ENCODE results near the gene MPZL3. TPM values are rescaled to one million over a fixed set of nuclear protein-coding genes. Genes with fewer than 3 reads are reported as not detected.

MPZL3 gene
- total RNA-seq, 4 donors from 2014 or later: 6.9 to 15.3 (median 12.3) TPM

DNA sequence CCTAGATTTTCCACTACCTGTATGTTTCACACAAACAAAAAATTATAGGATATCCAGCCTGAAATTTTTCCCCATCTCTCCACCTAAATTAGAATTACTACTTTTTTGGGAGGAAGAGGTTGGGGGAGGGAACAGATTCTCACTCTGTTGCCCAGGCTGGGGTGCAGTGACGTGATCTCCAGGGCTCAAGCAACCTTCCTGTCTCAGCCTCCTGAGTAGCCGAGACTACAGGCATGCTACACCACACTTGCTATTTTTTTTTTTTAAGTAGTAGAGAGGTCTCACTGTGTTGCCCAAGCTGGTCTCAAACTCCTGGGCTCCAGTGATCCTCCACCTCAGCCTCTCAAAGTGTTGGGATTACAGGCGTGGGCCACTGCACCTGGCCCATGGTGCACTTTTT, 36.9 kb downstream of the MPZL3 start:
- no peaks in the 10 kb centered on the region for H3K36me3 ChIP-seq
- no peak overlapping the region for H3K4me3 ChIP-seq (replicated peaks in 1 of 3)
- 76 to 79% methylated on average over 3 of the region's 3 CpGs for WGBS, 2 donors
- H3K9me3 ChIP-seq: no peaks in the 10 kb centered on the region
- DNase-seq: no peak
- H3K27ac ChIP-seq: no peak overlapping the region
- intact Hi-C loops (cut with DNase I): no loop called here
- no peak for TF ChIP-seq POLR2A (IDR thresholded peaks at IDR 0.05)
- TF ChIP-seq, protein P1, sequence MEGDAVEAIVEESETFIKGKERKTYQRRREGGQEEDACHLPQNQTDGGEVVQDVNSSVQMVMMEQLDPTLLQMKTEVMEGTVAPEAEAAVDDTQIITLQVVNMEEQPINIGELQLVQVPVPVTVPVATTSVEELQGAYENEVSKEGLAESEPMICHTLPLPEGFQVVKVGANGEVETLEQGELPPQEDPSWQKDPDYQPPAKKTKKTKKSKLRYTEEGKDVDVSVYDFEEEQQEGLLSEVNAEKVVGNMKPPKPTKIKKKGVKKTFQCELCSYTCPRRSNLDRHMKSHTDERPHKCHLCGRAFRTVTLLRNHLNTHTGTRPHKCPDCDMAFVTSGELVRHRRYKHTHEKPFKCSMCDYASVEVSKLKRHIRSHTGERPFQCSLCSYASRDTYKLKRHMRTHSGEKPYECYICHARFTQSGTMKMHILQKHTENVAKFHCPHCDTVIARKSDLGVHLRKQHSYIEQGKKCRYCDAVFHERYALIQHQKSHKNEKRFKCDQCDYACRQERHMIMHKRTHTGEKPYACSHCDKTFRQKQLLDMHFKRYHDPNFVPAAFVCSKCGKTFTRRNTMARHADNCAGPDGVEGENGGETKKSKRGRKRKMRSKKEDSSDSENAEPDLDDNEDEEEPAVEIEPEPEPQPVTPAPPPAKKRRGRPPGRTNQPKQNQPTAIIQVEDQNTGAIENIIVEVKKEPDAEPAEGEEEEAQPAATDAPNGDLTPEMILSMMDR (IDR thresholded peaks at IDR 0.05): no peak
- peaks cover 0 to 14% of the 10 kb centered on the region in 2 donors for H3K4me1 ChIP-seq
- no peaks in the 10 kb centered on the region for H3K27me3 ChIP-seq

DNA sequence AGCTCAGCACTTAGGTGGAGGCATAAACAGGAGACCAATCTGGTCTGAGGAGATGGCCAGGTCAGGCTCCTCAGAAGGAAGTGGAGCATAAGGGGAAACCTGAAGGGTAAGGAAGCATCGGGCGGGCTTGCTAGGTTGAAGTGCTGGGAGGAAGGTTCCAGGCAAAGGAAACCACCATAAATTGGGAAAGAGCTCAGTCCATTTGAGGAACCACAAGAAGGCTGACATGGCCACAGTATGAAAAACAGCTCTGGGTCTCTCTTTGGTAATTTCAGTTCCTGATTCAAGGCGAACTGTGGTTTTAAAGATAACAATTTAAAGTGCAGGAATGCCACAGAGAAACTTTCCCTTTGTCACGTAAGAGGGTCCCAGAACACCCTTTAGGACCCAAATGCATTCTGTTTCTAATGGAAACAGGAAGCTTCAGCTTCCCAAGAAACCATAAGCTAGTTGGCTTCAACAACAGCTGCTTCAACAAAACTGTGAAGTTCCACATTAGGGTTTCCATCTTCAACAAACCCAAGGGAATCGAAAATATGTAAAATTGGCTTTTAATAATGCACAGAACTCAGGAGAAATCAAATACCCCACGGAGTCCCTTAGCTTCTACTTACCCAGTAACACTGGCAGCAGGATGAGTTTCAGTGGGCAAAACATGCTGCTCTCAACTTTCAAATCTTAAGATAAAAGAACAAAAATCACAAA, 37.8 kb downstream of the MPZL3 start:
- no peaks in the 10 kb centered on the region for H3K27me3 ChIP-seq
- H3K4me3 ChIP-seq (replicated peaks in 1 of 3): no peak overlapping the region
- TF ChIP-seq POLR2A (IDR thresholded peaks at IDR 0.05): no peak
- TF ChIP-seq, protein P1 (IDR thresholded peaks at IDR 0.05): no peak
- 62 to 79% methylated on average over 6 of the region's 6 CpGs for WGBS, 2 donors
- intact Hi-C loops (cut with DNase I): no loop called here
- no peak overlapping the region for H3K27ac ChIP-seq
- H3K4me1 ChIP-seq: peaks cover 0 to 14% of the 10 kb centered on the region in 2 donors
- no peaks in the 10 kb centered on the region for H3K36me3 ChIP-seq
- no peaks in the 10 kb centered on the region for H3K9me3 ChIP-seq
- DNase-seq: no peak

DNA sequence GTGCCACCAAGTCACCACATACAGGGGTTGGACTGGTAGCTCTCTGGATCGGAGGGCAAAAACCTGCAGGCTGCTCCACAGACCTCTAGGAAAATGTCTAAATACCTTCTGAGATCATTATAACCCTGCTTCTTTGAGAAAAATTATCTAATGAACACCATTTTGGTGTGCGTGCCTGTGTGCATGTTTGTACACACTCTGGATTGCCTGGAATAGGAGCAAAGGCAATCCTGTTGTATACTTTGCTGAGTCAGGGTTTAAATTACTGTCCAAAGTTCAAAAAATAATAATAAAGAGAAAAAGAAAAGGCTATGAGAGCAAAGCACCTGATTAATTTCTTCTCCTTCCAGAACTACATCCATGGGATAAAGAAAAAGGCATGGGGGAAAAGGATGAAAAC, 38.4 kb downstream of the MPZL3 start:
- TF ChIP-seq POLR2A (IDR thresholded peaks at IDR 0.05): no peak
- TF ChIP-seq, protein P1 (IDR thresholded peaks at IDR 0.05): no peak
- no peak for DNase-seq
- Histone ChIP-seq H3K9me3 (no peaks in the 10 kb centered on the region), H3K36me3 (no peaks in the 10 kb centered on the region), H3K27ac (no peak overlapping the region), H3K4me1 (peaks cover 0 to 14% of the 10 kb centered on the region in 2 donors), H3K4me3 (replicated peaks in 1 of 3) (no peak overlapping the region), H3K27me3 (no peaks in the 10 kb centered on the region)
- 87 to 92% methylated on average over 2 of the region's 2 CpGs for WGBS, 2 donors
- intact Hi-C loops (cut with DNase I): no loop called here

DNA sequence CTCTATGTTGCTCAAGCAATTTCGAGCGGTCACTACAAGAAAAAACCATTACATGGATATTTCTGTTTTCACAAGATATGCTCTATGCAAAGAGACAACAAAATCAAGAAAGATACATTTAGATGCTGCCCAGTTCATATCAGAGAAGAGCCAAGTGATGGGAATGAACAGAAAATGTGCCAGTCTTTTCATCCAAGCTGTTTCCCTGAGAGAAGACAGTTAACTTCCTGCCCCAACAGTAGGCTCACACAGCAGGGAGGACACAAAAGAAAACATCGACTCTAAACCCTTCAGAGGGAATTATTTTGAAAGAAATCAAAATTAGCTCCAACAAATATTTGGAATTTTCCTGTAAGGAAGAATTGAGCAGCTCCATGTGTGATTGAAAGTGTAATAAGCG, 39.0 kb downstream of the MPZL3 start:
- H3K4me3 ChIP-seq (replicated peaks in 1 of 3): no peak overlapping the region
- H3K9me3 ChIP-seq: no peaks in the 10 kb centered on the region
- H3K36me3 ChIP-seq: no peaks in the 10 kb centered on the region
- TF ChIP-seq, protein P1 (IDR thresholded peaks at IDR 0.05): no peak
- no peak for TF ChIP-seq POLR2A (IDR thresholded peaks at IDR 0.05)
- DNase-seq: no peak
- H3K4me1 ChIP-seq: peaks cover 0 to 14% of the 10 kb centered on the region in 2 donors
- H3K27ac ChIP-seq: no peak overlapping the region
- intact Hi-C loops (cut with DNase I): no loop called here
- H3K27me3 ChIP-seq: no peaks in the 10 kb centered on the region
- 79 to 81% methylated on average over 4 of the region's 4 CpGs for WGBS, 2 donors

DNA sequence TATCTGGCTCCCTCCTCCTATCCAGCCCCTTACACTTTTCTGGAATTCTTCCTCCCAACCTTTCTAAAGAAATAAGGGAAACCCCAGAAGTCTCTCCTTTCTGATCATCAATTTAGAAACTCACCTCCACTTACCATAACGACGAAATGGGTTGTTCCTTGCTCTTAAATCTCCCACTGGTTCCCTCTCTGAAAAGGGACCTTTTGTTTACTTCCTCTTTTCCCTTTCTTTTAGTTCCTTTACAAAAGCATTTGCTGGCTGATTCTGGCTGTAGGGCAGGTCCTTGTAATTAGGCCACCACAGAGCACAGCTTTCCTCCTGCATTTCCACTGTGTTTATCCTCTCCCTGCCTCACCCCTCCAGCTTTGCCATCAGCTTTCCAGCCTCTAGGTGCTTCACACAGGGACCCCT, 39.4 kb downstream of the MPZL3 start:
- Histone ChIP-seq H3K4me3 (replicated peaks in 1 of 3) (no peak overlapping the region), H3K27ac (no peak overlapping the region), H3K4me1 (peaks cover 0 to 14% of the 10 kb centered on the region in 2 donors), H3K9me3 (no peaks in the 10 kb centered on the region), H3K27me3 (no peaks in the 10 kb centered on the region), H3K36me3 (no peaks in the 10 kb centered on the region)
- WGBS, 2 donors: 72 to 82% methylated on average over 2 of the region's 2 CpGs
- intact Hi-C loops (cut with DNase I): no loop called here
- no peak for DNase-seq
- TF ChIP-seq, protein P1 (IDR thresholded peaks at IDR 0.05): no peak
- no peak for TF ChIP-seq POLR2A (IDR thresholded peaks at IDR 0.05)
